H9 (cell line): ENCODE results near the gene NPAS3. TPM values are rescaled to one million over a fixed set of nuclear protein-coding genes. Genes with fewer than 3 reads are reported as not detected.

Experiments
- DNase-seq: peaks from one replicate; pipeline ENCODE4 v3.0.0-alpha.2; 2017
- H2AFZ ChIP-seq: one replicate; pipeline ENCODE4 v1.6.1; 2013; ENCODE audit warnings: mild to moderate bottlenecking, low read length, control low read depth, moderate library complexity
- H2AK5ac ChIP-seq: 2 replicates; pipeline ENCODE4 v1.6.1; 2013; ENCODE audit warnings: low read length, control low read depth, mixed read lengths; ENCODE audit not compliant: insufficient read length
- H2BK120ac ChIP-seq: one replicate; pipeline ENCODE4 v1.6.1; 2013; ENCODE audit warnings: low read depth, mild to moderate bottlenecking, low read length, control low read depth, inconsistent platforms; ENCODE audit not compliant: poor library complexity, severe bottlenecking
- H2BK12ac ChIP-seq: 2 replicates; pipeline ENCODE4 v1.6.1; 2013; ENCODE audit warnings: low read length, control low read depth, mixed read lengths, low read depth; ENCODE audit not compliant: insufficient read length
- H2BK15ac ChIP-seq: 2 replicates; pipeline ENCODE4 v1.6.1; 2013; ENCODE audit warnings: low read depth, low read length, control low read depth
- H2BK20ac ChIP-seq: one replicate; pipeline ENCODE4 v1.6.1; 2013; ENCODE audit warnings: low read depth, mild to moderate bottlenecking, low read length, control low read depth, inconsistent platforms; ENCODE audit not compliant: poor library complexity, severe bottlenecking
- H2BK5ac ChIP-seq: 2 replicates; pipeline ENCODE4 v1.6.1; 2013; ENCODE audit warnings: low read length, control low read depth, mixed read lengths; ENCODE audit not compliant: insufficient read length
- H3K14ac ChIP-seq: 2 replicates; pipeline ENCODE4 v1.6.1; 2013; ENCODE audit warnings: low read length, control low read depth; ENCODE audit not compliant: insufficient read depth
- H3K18ac ChIP-seq: 2 replicates; pipeline ENCODE4 v1.6.1; 2013; ENCODE audit warnings: low read depth, mild to moderate bottlenecking, mixed read lengths, low read length, control low read depth; ENCODE audit not compliant: insufficient read length
- H3K23ac ChIP-seq: 2 replicates; pipeline ENCODE4 v1.6.1; 2013; ENCODE audit warnings: low read length, control low read depth, mixed read lengths, low read depth; ENCODE audit not compliant: insufficient read length
- H3K23me2 ChIP-seq: 2 replicates; pipeline ENCODE4 v1.6.1; 2013; ENCODE audit warnings: low read depth, mild to moderate bottlenecking, mixed read lengths, low read length, control low read depth; ENCODE audit not compliant: insufficient read length, poor library complexity, severe bottlenecking
- H3K27ac ChIP-seq: 2 replicates; pipeline ENCODE4 v1.5.1; 2013; ENCODE audit warnings: low read length, control low read depth, mixed read lengths, low read depth; ENCODE audit not compliant: insufficient read length
- H3K27me3 ChIP-seq: 2 replicates; pipeline ENCODE4 v1.6.1; 2013; ENCODE audit warnings: low read length, control low read depth, inconsistent platforms; ENCODE audit not compliant: insufficient read depth
- H3K4ac ChIP-seq: 2 replicates; pipeline ENCODE4 v1.6.1; 2013; ENCODE audit warnings: low read depth, mild to moderate bottlenecking, control low read depth, inconsistent platforms, low read length, moderate library complexity
- H3K4me1 ChIP-seq: 2 replicates; pipeline ENCODE4 v1.6.1; 2013; ENCODE audit warnings: low read length, control low read depth, inconsistent platforms; ENCODE audit not compliant: insufficient read depth
- H3K4me2 ChIP-seq: 2 replicates; pipeline ENCODE4 v1.6.1; 2013; ENCODE audit warnings: low read length, control low read depth, mixed read lengths; ENCODE audit not compliant: insufficient read length, insufficient read depth
- H3K56ac ChIP-seq: 2 replicates; pipeline ENCODE4 v1.6.1; 2013; ENCODE audit warnings: low read depth, mild to moderate bottlenecking, mixed read lengths, low read length, control low read depth; ENCODE audit not compliant: insufficient read length
- H3K79me1 ChIP-seq: 2 replicates; pipeline ENCODE4 v1.6.1; 2013; ENCODE audit warnings: low read depth, mild to moderate bottlenecking, moderate library complexity, low read length, control low read depth, inconsistent platforms; ENCODE audit not compliant: insufficient read depth, poor library complexity, severe bottlenecking
- H3K79me2 ChIP-seq: 2 replicates; pipeline ENCODE4 v1.6.1; 2013; ENCODE audit warnings: low read length, control low read depth, inconsistent platforms; ENCODE audit not compliant: insufficient read depth
- H3K9ac ChIP-seq: 2 replicates; pipeline ENCODE4 v1.6.1; 2013; ENCODE audit warnings: low read length, control low read depth, mixed read lengths; ENCODE audit not compliant: insufficient read length; ENCODE audit errors: extremely low read depth
- H3K9me3 ChIP-seq: one replicate; pipeline ENCODE4 v1.6.1; 2013; ENCODE audit warnings: low read depth, low read length, inconsistent platforms; ENCODE audit not compliant: control insufficient read depth
- H3T11ph ChIP-seq: one replicate; pipeline ENCODE4 v1.6.1; 2013; ENCODE audit warnings: mild to moderate bottlenecking, low read length, control low read depth, inconsistent platforms
- H4K20me1 ChIP-seq: one replicate; pipeline ENCODE4 v1.6.1; 2013; ENCODE audit not compliant: control insufficient read depth, insufficient read length, insufficient read depth
- H4K5ac ChIP-seq: 2 replicates; pipeline ENCODE4 v1.6.1; 2013; ENCODE audit warnings: low read depth, mild to moderate bottlenecking, mixed read lengths, low read length, control low read depth; ENCODE audit not compliant: insufficient read length
- H4K8ac ChIP-seq: replicated peaks from 2 replicates; pipeline ENCODE4 v1.6.1; 2013; ENCODE audit warnings: low read length, control low read depth, mixed read lengths, low read depth; ENCODE audit not compliant: insufficient read length
- H4K91ac ChIP-seq: 2 replicates; pipeline ENCODE4 v1.6.1; 2013; ENCODE audit warnings: low read depth, mild to moderate bottlenecking, moderate library complexity, mixed read lengths, low read length, control low read depth; ENCODE audit not compliant: insufficient read length
- H3K27ac Mint-ChIP-seq, 3 experiments: 2 replicates in 2 of 3; 3 replicates in 1 of 3; pipeline ENCODE4 v1.8.0; 2020 to 2021; ENCODE audit warnings: mixed read lengths in 3 of 3, mild to moderate bottlenecking in 1 of 3, moderate library complexity in 1 of 3
- H3K27me3 Mint-ChIP-seq: 2 replicates; pipeline ENCODE4 v1.8.0; 2021; ENCODE audit warnings: low read depth, mild to moderate bottlenecking, moderate library complexity, mixed read lengths
- H3K36me3 Mint-ChIP-seq, 3 experiments: 2 replicates in 2 of 3; 3 replicates in 1 of 3; pipeline ENCODE4 v1.8.0; 2020 to 2021; ENCODE audit warnings: low read depth in 3 of 3, mixed read lengths in 3 of 3; ENCODE audit not compliant: insufficient read depth in 1 of 3
- H3K4me1 Mint-ChIP-seq, 2 experiments: 2 replicates each; pipeline ENCODE4 v1.8.0; 2020; ENCODE audit warnings: mixed read lengths in 2 of 2
- H3K4me3 Mint-ChIP-seq, 2 experiments: 2 replicates in 1 of 2; 3 replicates in 1 of 2; pipeline ENCODE4 v1.8.0; 2020 to 2021; ENCODE audit warnings: mild to moderate bottlenecking in 2 of 2, mixed read lengths in 2 of 2, moderate library complexity in 1 of 2
- H3K9me3 Mint-ChIP-seq, 2 experiments: 2 replicates in 1 of 2; 3 replicates in 1 of 2; pipeline ENCODE4 v1.8.0; 2020; ENCODE audit warnings: mild to moderate bottlenecking in 2 of 2, mixed read lengths in 2 of 2, moderate library complexity in 1 of 2
- CTCF ChIP-seq: fragments of 200-600 bp; sonication (generic); conservative IDR thresholded peaks from 3 replicates; pipeline ENCODE4 v1.8.0; 2021; ENCODE audit warnings: antibody characterized with exemption, mild to moderate bottlenecking
- WGBS: extraction: QIAGEN DNeasy Blood & Tissue Kit; methylation state at CpG from one replicate; pipeline ENCODE4 v1.1.7; 2013; ENCODE audit warnings: missing lambda C conversion rate, low lambda C conversion rate, mixed read lengths; ENCODE audit not compliant: insufficient read length; ENCODE audit errors: extremely low coverage; 5-methylcytosine and 5-hydroxymethylcytosine counted together
- total RNA-seq: library from RNA; stranded (reverse); gene quantifications from 2 replicates; pipeline ENCODE4 v1.2.1, GENCODE V29; 2021

The NPAS3 gene
- total RNA-seq, 1 experiment from 2014 or later: 0.17 TPM

DNA sequence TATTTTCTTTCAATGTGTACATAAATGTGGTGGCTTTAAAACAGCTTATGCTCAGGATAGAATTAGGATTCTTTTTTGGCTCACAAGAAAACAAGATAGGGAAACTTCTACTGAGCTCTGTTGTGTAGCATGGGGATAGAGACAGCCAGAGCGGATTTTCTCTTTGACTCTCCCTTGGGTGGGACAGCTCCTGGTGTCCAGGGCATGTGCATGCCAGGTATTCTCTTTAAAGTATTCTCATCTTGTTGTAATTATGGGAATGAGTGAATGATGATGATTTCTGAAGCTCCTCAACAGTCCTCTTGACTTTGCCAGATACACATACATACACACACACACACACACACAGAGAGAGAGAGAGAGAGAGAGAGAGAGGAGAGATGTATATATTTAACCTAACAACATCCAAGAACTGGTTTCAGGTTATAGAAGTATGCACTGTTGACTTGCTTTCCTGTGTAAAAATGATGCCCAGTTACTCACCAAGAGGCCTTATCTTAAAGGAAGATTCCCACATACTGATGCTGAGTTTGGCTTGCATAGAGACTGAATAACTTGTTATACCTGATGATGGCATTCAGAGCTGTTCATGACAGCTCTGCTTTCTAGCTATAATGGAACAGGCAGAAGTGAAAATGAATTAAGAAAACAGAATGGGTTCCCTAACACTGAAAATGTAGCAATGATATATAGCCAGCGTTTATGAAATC is 624.7 kb downstream of the NPAS3 start:
- H4K91ac ChIP-seq: no peak overlapping the region
- Mint-ChIP-seq H3K4me3 (no peak overlapping the region), H3K27ac (no peak overlapping the region), H3K36me3 (no peaks in the 10 kb centered on the region), H3K4me1 (peaks cover 15% of the 10 kb centered on the region in 2 experiments), H3K27me3 (no peaks in the 10 kb centered on the region), H3K9me3 (no peaks in the 10 kb centered on the region)
- H3K18ac ChIP-seq: no peak overlapping the region
- no peak overlapping the region for H2AK5ac ChIP-seq
- H3T11ph ChIP-seq: no peak overlapping the region
- no peaks in the 10 kb centered on the region for H3K9me3 ChIP-seq
- H2BK15ac ChIP-seq: no peak overlapping the region
- no peak overlapping the region for H2BK120ac ChIP-seq
- no peak overlapping the region for H2BK20ac ChIP-seq
- WGBS: no CpG with 5 or more reads among the region's 2 CpGs
- H3K23me2 ChIP-seq: no peaks in the 10 kb centered on the region
- H3K23ac ChIP-seq: no peak overlapping the region
- H3K4ac ChIP-seq: no peak overlapping the region
- no peak overlapping the region for H3K4me2 ChIP-seq
- H3K27me3 ChIP-seq: no peaks in the 10 kb centered on the region
- H3K9ac ChIP-seq: no peak overlapping the region
- no peak overlapping the region for H3K14ac ChIP-seq
- peaks cover 2% of the 10 kb centered on the region; the same call in 1 of the 2 replicates for H3K4me1 ChIP-seq
- H3K79me1 ChIP-seq: no peaks in the 10 kb centered on the region
- H2BK12ac ChIP-seq: no peak overlapping the region
- no peaks in the 10 kb centered on the region for H3K79me2 ChIP-seq
- no peak overlapping the region for H3K27ac ChIP-seq
- no peak for DNase-seq
- no peak for TF ChIP-seq CTCF
- no peak overlapping the region for H2AFZ ChIP-seq
- H2BK5ac ChIP-seq: no peak overlapping the region
- H4K5ac ChIP-seq: no peak overlapping the region
- no peaks in the 10 kb centered on the region for H4K20me1 ChIP-seq
- H4K8ac ChIP-seq: no peak overlapping the region
- H3K56ac ChIP-seq: no peak overlapping the region
